ENCODE results near the gene SIM1. TPM values are rescaled to one million over a fixed set of nuclear protein-coding genes. Genes with fewer than 3 reads are reported as not detected.
"Not testable (repeated sequence)": the region's sequence is repeated elsewhere in the genome, so short reads cannot be mapped to it uniquely, and the experiment has no call there.

SIM1 gene
- total RNA-seq, 1 experiment from 2014 or later: 0.13 TPM

- ChIA-PET CTCF (interaction anchor here (0.5 kb wide), 1 partner anchor 128 kb away, joined by 4 read pairs; no protein-coding TSS in a partner anchor), POLR2A (ENCODE audit: unreplicated experiment) (no interaction called here)
- H3K9me3 ChIP-seq (ENCODE audit: insufficient read depth, low read depth): no peaks in the 10 kb centered on the region
- no peaks in the 10 kb centered on the region for H4K20me1 ChIP-seq (ENCODE audit: insufficient read depth)
- intact Hi-C loops (cut with micrococcal nuclease; ENCODE audit: unreplicated experiment): no loop called here
- no TSS peak for BruUV-seq (replicated peaks)
- H3K4me3 ChIP-seq: no peak overlapping the region
- no peak overlapping the region for H3K4me2 ChIP-seq
- H3F3A ChIP-seq (ENCODE audit: insufficient read depth, low read depth): no peaks in the 10 kb centered on the region
- no peaks in the 10 kb centered on the region for H3K79me2 ChIP-seq (ENCODE audit: low read depth)
- H2AFZ ChIP-seq: no peak overlapping the region
- no peak overlapping the region for H3K27ac ChIP-seq
- no peak for DNase-seq
- no peaks in the 10 kb centered on the region for H3K27me3 ChIP-seq (ENCODE audit: insufficient read depth, low read depth)
- H3K9me2 ChIP-seq (ENCODE audit: insufficient read depth): no peaks in the 10 kb centered on the region
- TF ChIP-seq CTCF (conservative IDR thresholded peaks at IDR 0.05): no peak; the same call in 1 of the 2 replicates
- no peak for TF ChIP-seq EZH2 (IDR thresholded peaks at IDR 0.05; ENCODE audit: low read depth)
- no peaks in the 10 kb centered on the region for H3K36me3 ChIP-seq (ENCODE audit: low read depth)
- H3K4me1 ChIP-seq (replicated peaks; ENCODE audit: insufficient read depth): no peaks in the 10 kb centered on the region
Measured at GRCh38 chr6:100370265-100370664, 94.5 kb downstream of the SIM1 start.

- ChIA-PET CTCF (no interaction called here), POLR2A (ENCODE audit: unreplicated experiment) (no interaction called here)
- H3K79me2 ChIP-seq (ENCODE audit: low read depth): no peaks in the 10 kb centered on the region
- H3K9me3 ChIP-seq (ENCODE audit: insufficient read depth, low read depth): no peaks in the 10 kb centered on the region
- H3K36me3 ChIP-seq (ENCODE audit: low read depth): no peaks in the 10 kb centered on the region
- no peaks in the 10 kb centered on the region for H3K27me3 ChIP-seq (ENCODE audit: insufficient read depth, low read depth)
- no peaks in the 10 kb centered on the region for H3K4me1 ChIP-seq (replicated peaks; ENCODE audit: insufficient read depth)
- H3F3A ChIP-seq (ENCODE audit: insufficient read depth, low read depth): no peaks in the 10 kb centered on the region
- no TSS peak for BruUV-seq (replicated peaks)
- H3K4me2 ChIP-seq: no peak overlapping the region
- no peak for TF ChIP-seq EZH2 (IDR thresholded peaks at IDR 0.05; ENCODE audit: low read depth)
- TF ChIP-seq CTCF (conservative IDR thresholded peaks at IDR 0.05): no peak
- no peak for DNase-seq
- peak overlapping the region; percentile 15; the same call in 1 of the 2 replicates for H2AFZ ChIP-seq
- H3K27ac ChIP-seq: no peak overlapping the region
- H4K20me1 ChIP-seq (ENCODE audit: insufficient read depth): no peaks in the 10 kb centered on the region
- intact Hi-C loops (cut with micrococcal nuclease; ENCODE audit: unreplicated experiment): no loop called here
- no peak overlapping the region for H3K4me3 ChIP-seq
- no peaks in the 10 kb centered on the region for H3K9me2 ChIP-seq (ENCODE audit: insufficient read depth)
Measured at GRCh38 chr6:100366419-100366818, 98.3 kb downstream of the SIM1 start.

- no peaks in the 10 kb centered on the region for H3K9me2 ChIP-seq (ENCODE audit: insufficient read depth)
- H2AFZ ChIP-seq: no peak overlapping the region
- POLR2A ChIA-PET (ENCODE audit: unreplicated experiment): no interaction called here
- no peaks in the 10 kb centered on the region for H3K4me1 ChIP-seq (replicated peaks; ENCODE audit: insufficient read depth)
- no peaks in the 10 kb centered on the region for H3K9me3 ChIP-seq (ENCODE audit: insufficient read depth, low read depth)
- H3K79me2 ChIP-seq (ENCODE audit: low read depth): no peaks in the 10 kb centered on the region
- H3K36me3 ChIP-seq (ENCODE audit: low read depth): no peaks in the 10 kb centered on the region
- no TSS peak for BruUV-seq (replicated peaks)
- no peak overlapping the region for H3K4me2 ChIP-seq
- intact Hi-C loops (cut with micrococcal nuclease; ENCODE audit: unreplicated experiment): no loop called here
- H3F3A ChIP-seq (ENCODE audit: insufficient read depth, low read depth): no peaks in the 10 kb centered on the region
- H3K27me3 ChIP-seq (ENCODE audit: insufficient read depth, low read depth): no peaks in the 10 kb centered on the region
- CTCF ChIA-PET: no interaction called here
- TF ChIP-seq CTCF (conservative IDR thresholded peaks at IDR 0.05) (no peak), EZH2 (IDR thresholded peaks at IDR 0.05; ENCODE audit: low read depth) (no peak)
- no peak for DNase-seq
- no peak overlapping the region for H3K27ac ChIP-seq
- H3K4me3 ChIP-seq: no peak overlapping the region
- no peaks in the 10 kb centered on the region for H4K20me1 ChIP-seq (ENCODE audit: insufficient read depth)
Measured at GRCh38 chr6:100363651-100364050, 101.1 kb downstream of the SIM1 start.

- CTCF ChIA-PET; H3K9me2 ChIP-seq (ENCODE audit: insufficient read depth); H4K20me1 ChIP-seq (ENCODE audit: insufficient read depth); H3K27me3 ChIP-seq (ENCODE audit: insufficient read depth, low read depth); H3K4me1 ChIP-seq (replicated peaks; ENCODE audit: insufficient read depth); H3K4me3 ChIP-seq; H3K9me3 ChIP-seq (ENCODE audit: insufficient read depth, low read depth); DNase-seq; H3K36me3 ChIP-seq (ENCODE audit: low read depth); H3K4me2 ChIP-seq; H2AFZ ChIP-seq; H3K79me2 ChIP-seq (ENCODE audit: low read depth); intact Hi-C loops (cut with micrococcal nuclease; ENCODE audit: unreplicated experiment); POLR2A ChIA-PET (ENCODE audit: unreplicated experiment); BruUV-seq (replicated peaks); H3K27ac ChIP-seq; H3F3A ChIP-seq (ENCODE audit: insufficient read depth, low read depth): not testable (repeated sequence)
Measured at GRCh38 chr6:100354736-100355641, 109.7 kb downstream of the SIM1 start.
